K562 treated with DMSO at 1 percent for 48 hours (cell line): Measurements from ENCODE around the gene WRAP53. TPM values are rescaled to one million over a fixed set of nuclear protein-coding genes. Genes with fewer than 3 reads are reported as not detected.

Source experiments
- total RNA-seq: library from RNA; unstranded; fragments of 300-600 nt; gene quantifications from 2 replicates; pipeline ENCODE4 v1.2.3, GENCODE V29; 2022; ENCODE audit warnings: low replicate concordance; ENCODE audit errors: extremely low read depth

WRAP53 gene
- not detected in 2 replicates for total RNA-seq

GRCh38 chr17:7687908-7688807 lies at the start of gene WRAP53:
WRAP53 (plus strand) TSS chr17:7688477; CDS start chr17:7688649, 172 bp downstream.

GRCh38 chr17:7650509-7651096 lies 37.7 kb upstream of the WRAP53 start, which contains the start of gene ATP1B2:
ATP1B2 (plus strand) TSS chr17:7650926; CDS start chr17:7651519, 593 bp downstream.

GRCh38 chr17:7687072-7687907 lies 987 bp upstream of the WRAP53 start, which contains the start of gene TP53:
TP53 (minus strand) TSS chr17:7687490; CDS start chr17:7676594, 10,896 bp downstream.

GRCh38 chr17:7704601-7705268 lies 16.5 kb downstream of the WRAP53 start, which contains the start of gene EFNB3:
EFNB3 (plus strand) TSS chr17:7705202; CDS start chr17:7705599, 397 bp downstream.

GRCh38 chr17:7716901-7717755 lies 28.9 kb downstream of the WRAP53 start, which contains the start of gene DNAH2:
DNAH2 (plus strand) TSS chr17:7717744; CDS start chr17:7719735, 1,991 bp downstream.

Other genes starting within 250 kb of the WRAP53 start
- not detected in 2 replicates for gene FGF11, start 249.0 kb upstream of the WRAP53 start, total RNA-seq
- gene CHRNB1, start 243.4 kb upstream of the WRAP53 start, total RNA-seq, result not detected in 2 replicates
- gene ZBTB4, start 208.8 kb upstream of the WRAP53 start, total RNA-seq, result not detected in 2 replicates
- gene SLC35G6, start 207.0 kb upstream of the WRAP53 start, total RNA-seq, result not detected in 2 replicates
- 83.6 TPM in 1 of 2 replicates, not detected in the other for gene POLR2A, start 204.1 kb upstream of the WRAP53 start, total RNA-seq
- gene TNFSF12, start 139.4 kb upstream of the WRAP53 start, total RNA-seq, result not detected in 2 replicates
- gene TNFSF13, start 129.7 kb upstream of the WRAP53 start, total RNA-seq, result not detected in 2 replicates
- gene SENP3, start 126.6 kb upstream of the WRAP53 start, total RNA-seq, result not detected in 2 replicates
- not detected in 2 replicates for gene CD68, start 108.8 kb upstream of the WRAP53 start, total RNA-seq
- gene MPDU1, start 104.6 kb upstream of the WRAP53 start, total RNA-seq, result not detected in 2 replicates
- not detected in 2 replicates for gene SOX15, start 98.4 kb upstream of the WRAP53 start, total RNA-seq
- not detected in 2 replicates for gene FXR2, start 73.6 kb upstream of the WRAP53 start, total RNA-seq
- gene SAT2, start 60.7 kb upstream of the WRAP53 start, total RNA-seq, result not detected in 2 replicates
- not detected in 2 replicates for gene SHBG, start 58.3 kb upstream of the WRAP53 start, total RNA-seq
- not detected in 2 replicates for gene ATP1B2, start 37.6 kb upstream of the WRAP53 start, total RNA-seq
- not detected in 2 replicates for gene TP53, start 987 bp upstream of the WRAP53 start, total RNA-seq
- gene EFNB3, start 16.7 kb downstream of the WRAP53 start, total RNA-seq, result not detected in 2 replicates
- not detected in 2 replicates for gene DNAH2, start 29.3 kb downstream of the WRAP53 start, total RNA-seq
- not detected in 2 replicates for gene KDM6B, start 145.7 kb downstream of the WRAP53 start, total RNA-seq
- gene TMEM88, start 166.6 kb downstream of the WRAP53 start, total RNA-seq, result not detected in 2 replicates
- gene NAA38, start 169.1 kb downstream of the WRAP53 start, total RNA-seq, result not detected in 2 replicates
- not detected in 2 replicates for gene CYB5D1, start 169.5 kb downstream of the WRAP53 start, total RNA-seq
- gene CHD3, start 200.3 kb downstream of the WRAP53 start, total RNA-seq, result not detected in 2 replicates
- gene RNF227, start 227.8 kb downstream of the WRAP53 start, total RNA-seq, result not detected in 2 replicates
- not detected in 2 replicates for gene KCNAB3, start 241.4 kb downstream of the WRAP53 start, total RNA-seq
- not detected in 2 replicates for gene TRAPPC1, start 243.5 kb downstream of the WRAP53 start, total RNA-seq
- gene CNTROB, start 243.7 kb downstream of the WRAP53 start, total RNA-seq, result not detected in 2 replicates